Right ventricle myocardium superior (tissue), 1 donor: Measurements from ENCODE around the gene COL6A1. TPM values are rescaled to one million over a fixed set of nuclear protein-coding genes. Genes with fewer than 3 reads are reported as not detected.
"Not testable (repeated sequence)": the region's sequence is repeated elsewhere in the genome, so short reads cannot be mapped to it uniquely, and the experiment has no call there.

ENCODE experiments used
- ATAC-seq: fragments of 200-7000 bp; cut with Tn5 transposase; one replicate; pipeline ENCODE4 v1.9.1; 2020; ENCODE audit warnings: mild to moderate bottlenecking; ENCODE audit not compliant: poor library complexity
- DNase-seq: peaks from one replicate; pipeline ENCODE4 v3.0.0-alpha.2; 2020
- intact Hi-C: fragments of 100-400 bp; cut with DNase I; formaldehyde crosslinking; loops from one replicate; pipeline ENCODE4 v1.11.2; 2022
- total RNA-seq: library from RNA; stranded (reverse); fragmentation: NEBNext Ultra II Directional; extraction: Animal tissue kit (Norgen Biotek cat#: 25700); gene quantifications from one replicate; pipeline ENCODE4 v1.2.1, GENCODE V29; 2021
- donor health status: DM: no; HTN: yes; CAD: no; lungs with severe emphysema.

The COL6A1 gene
- total RNA-seq, 1 donor from 2014 or later: 173 TPM

GRCh38 chr21:45998871-45999580 lies 17.5 kb downstream of the COL6A1 start:
- intact Hi-C loops: no loop called here
- DNase-seq (peak; percentile 40), ATAC-seq (no peak)

GRCh38 chr21:45999581-46000181 lies 18.1 kb downstream of the COL6A1 start:
- DNase-seq (no peak), ATAC-seq (no peak)
- intact Hi-C loops: no loop called here

GRCh38 chr21:46000182-46000730 lies 18.7 kb downstream of the COL6A1 start:
- DNase-seq (peak; percentile 40), ATAC-seq (no peak)
- intact Hi-C loops: no loop called here

- DNase-seq: peak; percentile 37
- ATAC-seq: peak; percentile 8
- intact Hi-C loops: no loop called here
Observed at GRCh38 chr21:46000731-46001641, 19.4 kb downstream of the COL6A1 start.

- DNase-seq (peak; percentile 41), ATAC-seq (no peak)
- intact Hi-C loops: no loop called here
Observed at GRCh38 chr21:46001821-46002681, 20.5 kb downstream of the COL6A1 start.

DNA sequence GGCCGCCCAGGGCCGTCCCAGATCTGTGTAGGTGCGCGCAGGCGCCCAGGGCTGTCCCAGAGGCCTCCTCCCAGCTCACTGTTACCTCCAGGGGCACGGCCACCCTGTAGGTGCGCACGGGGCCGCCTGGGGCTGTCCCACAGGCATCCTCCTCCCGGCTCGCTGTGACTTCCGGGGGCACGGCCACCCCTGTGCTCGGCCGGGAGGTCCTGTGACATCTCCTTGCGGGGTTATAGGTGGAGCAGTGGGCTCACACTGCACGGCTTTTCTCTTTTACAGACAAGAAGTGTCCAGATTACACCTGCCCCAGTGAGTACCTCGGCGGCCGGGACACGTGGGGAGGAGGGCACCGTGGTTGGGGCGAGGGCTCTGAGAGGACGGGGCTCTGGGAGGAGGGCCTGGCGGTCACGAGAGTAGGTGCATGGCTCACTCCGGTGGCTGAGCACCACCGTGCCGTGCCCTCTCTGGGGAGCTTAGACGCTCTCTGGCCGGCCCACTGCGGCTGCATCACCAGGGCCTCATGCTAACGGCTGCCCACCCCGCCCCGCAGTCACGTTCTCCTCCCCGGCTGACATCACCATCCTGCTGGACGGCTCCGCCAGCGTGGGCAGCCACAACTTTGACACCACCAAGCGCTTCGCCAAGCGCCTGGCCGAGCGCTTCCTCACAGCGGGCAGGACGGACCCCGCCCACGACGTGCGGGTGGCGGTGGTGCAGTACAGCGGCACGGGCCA lies 21.4 kb downstream of the COL6A1 start:
- intact Hi-C loops: no loop called here
- DNase-seq: peak; percentile 41
- ATAC-seq: no peak

DNA sequence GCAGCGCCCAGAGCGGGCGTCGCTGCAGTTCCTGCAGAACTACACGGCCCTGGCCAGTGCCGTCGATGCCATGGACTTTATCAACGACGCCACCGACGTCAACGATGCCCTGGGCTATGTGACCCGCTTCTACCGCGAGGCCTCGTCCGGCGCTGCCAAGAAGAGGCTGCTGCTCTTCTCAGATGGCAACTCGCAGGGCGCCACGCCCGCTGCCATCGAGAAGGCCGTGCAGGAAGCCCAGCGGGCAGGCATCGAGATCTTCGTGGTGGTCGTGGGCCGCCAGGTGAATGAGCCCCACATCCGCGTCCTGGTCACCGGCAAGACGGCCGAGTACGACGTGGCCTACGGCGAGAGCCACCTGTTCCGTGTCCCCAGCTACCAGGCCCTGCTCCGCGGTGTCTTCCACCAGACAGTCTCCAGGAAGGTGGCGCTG lies 22.0 kb downstream of the COL6A1 start:
- ATAC-seq: no peak
- intact Hi-C loops: no loop called here
- peak; percentile 42 for DNase-seq

GRCh38 chr21:46004168-46004861 lies 22.7 kb downstream of the COL6A1 start:
- peak; percentile 42 for DNase-seq
- intact Hi-C loops: no loop called here
- no peak for ATAC-seq

DNA sequence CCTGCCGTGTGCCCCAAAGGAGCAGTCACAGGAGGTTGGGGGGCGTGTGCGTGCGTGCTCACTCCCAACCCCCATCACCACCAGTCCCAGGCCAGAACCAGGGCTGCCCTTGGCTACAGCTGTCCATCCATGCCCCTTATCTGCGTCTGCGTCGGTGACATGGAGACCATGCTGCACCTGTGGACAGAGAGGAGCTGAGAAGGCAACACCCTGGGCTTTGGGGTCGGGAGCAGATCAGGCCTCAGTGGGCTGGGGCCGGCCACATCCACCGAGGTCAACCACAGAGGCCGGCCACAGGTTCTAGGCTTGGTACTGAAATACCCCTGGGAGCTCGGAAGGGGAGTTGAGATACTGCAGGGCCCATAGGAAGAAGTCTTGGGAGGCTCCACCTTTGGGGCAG lies 23.5 kb downstream of the COL6A1 start:
- no peak for ATAC-seq
- no peak for DNase-seq
- intact Hi-C loops: no loop called here

DNA sequence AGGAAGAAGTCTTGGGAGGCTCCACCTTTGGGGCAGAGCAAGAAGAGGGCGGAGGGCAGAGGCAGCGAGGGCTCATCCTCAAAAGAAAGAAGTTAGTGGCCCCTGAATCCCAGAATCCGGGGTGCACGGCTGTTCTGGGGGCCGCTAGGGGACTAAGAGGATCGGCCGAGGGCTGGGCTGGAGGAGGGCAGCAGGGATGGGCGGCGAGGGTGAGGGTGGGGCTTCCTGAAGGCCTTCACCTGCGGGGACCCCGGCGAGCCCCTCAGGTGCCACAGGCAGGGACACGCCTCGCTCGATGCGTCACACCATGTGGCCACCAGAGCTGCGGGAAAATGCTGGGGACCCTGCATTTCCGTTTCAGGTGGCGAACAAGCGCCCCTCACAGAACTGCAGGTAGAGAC lies 23.9 kb downstream of the COL6A1 start:
- intact Hi-C loops: no loop called here
- no peak for ATAC-seq
- no peak for DNase-seq

DNA sequence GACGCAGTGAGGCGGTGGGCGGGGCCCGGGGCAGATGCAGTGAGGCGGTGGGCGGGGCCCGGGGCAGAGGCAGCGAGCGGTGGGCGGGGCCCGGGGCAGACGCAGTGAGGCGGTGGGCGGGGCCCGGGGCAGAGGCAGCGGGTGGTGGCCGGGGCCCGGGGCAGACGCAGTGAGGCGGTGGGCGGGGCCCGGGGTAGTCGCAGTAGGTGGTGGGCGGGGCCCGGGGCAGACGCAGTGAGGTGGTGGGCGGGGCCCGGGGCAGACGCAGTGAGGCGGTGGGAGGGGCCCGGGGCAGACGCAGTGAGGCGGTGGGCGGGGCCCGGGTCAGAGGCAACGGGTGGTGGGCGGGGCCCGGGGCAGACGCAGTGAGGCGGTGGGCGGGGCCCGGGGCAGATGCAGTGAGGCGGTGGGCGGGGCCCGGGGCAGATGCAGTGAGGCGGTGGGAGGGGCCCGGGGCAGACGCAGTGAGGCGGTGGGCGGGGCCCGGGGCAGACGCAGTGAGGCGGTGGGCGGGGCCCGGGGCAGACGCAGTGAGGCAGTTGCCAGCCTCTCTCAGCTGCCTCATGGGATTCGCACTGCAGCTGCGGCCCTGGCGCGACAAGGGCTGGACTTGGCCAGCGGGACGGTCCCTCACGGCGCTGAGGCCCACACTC lies 24.4 kb downstream of the COL6A1 start:
- DNase-seq: peak; percentile 33
- ATAC-seq, intact Hi-C loops: not testable (repeated sequence)

- intact Hi-C loops: no loop called here
- ATAC-seq (no peak), DNase-seq (no peak)
Observed at GRCh38 chr21:46006547-46007491, 25.2 kb downstream of the COL6A1 start.

- DNase-seq: no peak
- intact Hi-C loops: no loop called here
- no peak for ATAC-seq
Observed at GRCh38 chr21:46007492-46007868, 25.9 kb downstream of the COL6A1 start.

DNA sequence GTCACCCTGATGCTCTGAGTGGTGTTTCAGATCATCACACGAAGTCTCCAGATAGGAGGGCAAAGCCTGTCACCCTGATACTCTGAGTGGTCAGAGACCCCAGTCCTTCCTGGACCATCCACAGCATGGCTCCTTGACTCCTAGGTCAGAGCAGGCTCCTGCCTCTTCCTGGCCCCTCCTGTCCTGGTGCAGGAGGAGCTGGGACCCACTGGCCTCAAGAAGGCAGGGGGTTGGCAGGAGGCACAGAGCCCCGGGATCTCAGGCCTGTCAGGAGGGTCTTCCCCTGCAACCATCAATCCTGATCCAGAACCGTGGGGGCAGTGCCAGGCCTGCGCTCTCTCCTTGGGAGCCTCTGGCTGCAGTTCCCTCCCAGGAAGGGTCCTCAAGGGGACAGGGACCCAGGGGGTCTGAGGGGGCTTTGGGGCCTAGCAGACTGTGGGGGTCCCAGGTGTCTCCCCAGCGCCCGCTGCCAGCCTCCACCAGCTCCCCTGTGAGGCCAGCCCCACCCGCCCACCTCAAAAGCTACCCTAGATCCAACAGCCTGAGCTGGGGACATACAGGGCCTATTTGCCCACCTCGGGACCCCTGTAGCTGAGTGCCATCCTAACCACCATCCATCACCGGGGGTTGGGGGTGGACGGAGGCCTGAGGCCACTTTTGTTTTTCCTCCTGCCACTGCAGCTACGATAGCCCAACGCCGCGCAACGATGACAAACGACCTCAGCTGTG lies 27.5 kb downstream of the COL6A1 start:
- intact Hi-C loops: no loop called here
- ATAC-seq: no peak

More for the DNA sequence above, 27.5 kb downstream of the COL6A1 start:
- DNase-seq: peak; percentile 36
